Amniotic stem cell (primary cell): Measurements from ENCODE around the gene STRAP.

Experiments used
- DNase-seq: peaks from one replicate; lab custom pipeline; 2025; lab: John Stamatoyannopoulos, UW

The STRAP gene, protein sequence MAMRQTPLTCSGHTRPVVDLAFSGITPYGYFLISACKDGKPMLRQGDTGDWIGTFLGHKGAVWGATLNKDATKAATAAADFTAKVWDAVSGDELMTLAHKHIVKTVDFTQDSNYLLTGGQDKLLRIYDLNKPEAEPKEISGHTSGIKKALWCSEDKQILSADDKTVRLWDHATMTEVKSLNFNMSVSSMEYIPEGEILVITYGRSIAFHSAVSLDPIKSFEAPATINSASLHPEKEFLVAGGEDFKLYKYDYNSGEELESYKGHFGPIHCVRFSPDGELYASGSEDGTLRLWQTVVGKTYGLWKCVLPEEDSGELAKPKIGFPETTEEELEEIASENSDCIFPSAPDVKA

GRCh38 chr12:15882118-15882971 is at the start of gene STRAP:
TSS of gene STRAP (plus strand) at chr12:15882387. CDS start at chr12:15882708, 321 bp downstream.
- DNase-seq: peak; percentile 93

DNA sequence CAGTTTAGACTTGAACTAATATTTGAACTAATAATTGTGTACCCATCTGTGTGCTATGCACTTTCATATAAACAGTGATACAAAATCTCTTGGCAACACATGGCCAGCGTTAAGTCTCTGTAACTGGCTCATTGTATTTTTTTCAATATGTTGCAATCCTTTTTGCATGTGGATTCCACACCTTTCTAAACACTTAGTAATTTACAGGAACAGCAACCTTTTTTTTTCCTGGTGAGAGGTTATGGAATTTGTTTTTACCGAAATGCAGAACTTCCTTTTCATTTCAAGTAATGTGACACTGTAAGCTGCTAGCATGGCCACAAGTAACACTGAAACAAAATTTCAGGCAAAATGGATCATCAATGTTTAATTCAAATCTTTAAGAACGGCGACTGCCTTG is 47.6 kb upstream of the STRAP start:
- DNase-seq: no peak

DNA sequence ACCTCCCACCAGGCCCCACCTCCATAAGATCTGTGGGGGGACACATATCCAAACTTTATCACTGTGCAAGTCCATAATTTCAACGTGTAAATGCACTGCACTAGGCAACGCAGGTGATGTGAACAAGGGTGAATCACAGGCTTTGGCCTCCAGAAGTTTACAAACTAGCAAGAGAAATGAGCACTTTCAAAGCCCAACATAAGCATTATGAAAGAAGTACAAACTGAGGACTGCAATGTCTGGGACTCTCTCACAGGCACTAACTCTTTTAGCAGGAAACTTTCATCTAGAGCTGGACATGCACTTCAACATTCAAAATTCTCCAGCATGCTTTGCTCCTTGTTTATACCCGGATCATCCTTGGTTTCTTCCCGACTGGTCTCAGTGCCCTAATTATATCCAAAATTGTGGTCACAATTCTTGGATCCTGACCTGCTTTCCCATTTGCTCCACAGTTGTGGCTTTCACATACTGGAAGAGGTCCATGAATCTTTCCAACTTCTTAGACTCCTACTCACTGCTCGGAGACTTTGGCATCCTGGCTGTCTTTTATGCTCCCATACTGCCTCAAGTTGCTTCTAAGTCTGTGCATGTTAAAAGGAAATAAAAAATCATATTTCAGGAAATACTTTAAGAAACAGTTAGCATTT is 44.9 kb upstream of the STRAP start:
- DNase-seq: no peak

GRCh38 chr12:15839041-15839440 is 43.1 kb upstream of the STRAP start:
- no peak for DNase-seq

DNA sequence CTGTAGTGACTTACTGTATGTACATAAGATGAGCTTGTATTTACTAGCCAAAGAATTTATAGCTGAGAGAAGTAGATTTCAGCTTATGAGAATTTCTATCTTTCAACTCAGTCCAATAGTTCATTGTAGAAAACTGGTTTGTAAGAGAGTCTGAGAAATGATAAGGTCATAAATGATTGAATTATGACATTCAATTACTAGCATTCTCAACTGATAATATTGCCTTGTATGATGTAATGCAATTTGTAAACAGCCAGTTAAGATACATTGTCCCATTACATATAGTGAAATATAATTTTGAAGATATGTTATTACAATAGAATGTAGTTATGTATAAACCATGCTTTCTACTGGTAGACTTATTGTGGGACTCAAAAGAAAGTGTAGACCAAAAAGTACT is 42.5 kb upstream of the STRAP start:
- DNase-seq: no peak

DNA sequence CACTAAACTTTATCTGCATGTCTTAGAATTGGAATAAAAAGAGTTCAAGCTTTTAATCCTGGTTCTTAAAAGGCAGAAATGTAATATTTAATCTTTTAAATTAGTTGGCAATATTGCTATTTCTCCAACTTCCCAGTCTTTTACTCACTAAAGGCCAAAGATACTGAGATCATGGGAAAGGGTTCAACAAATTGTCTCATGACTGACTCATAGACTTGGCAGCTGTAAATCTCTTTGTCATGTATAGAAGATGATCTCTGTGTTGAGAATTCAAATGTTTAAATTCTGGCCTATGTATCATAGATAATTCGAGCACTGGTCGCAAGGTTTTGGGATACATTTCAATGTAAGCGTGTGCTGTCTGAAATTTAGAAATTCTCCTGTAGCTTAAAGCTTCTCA is 40.1 kb upstream of the STRAP start:
- DNase-seq: no peak

GRCh38 chr12:15846887-15847286 is 35.3 kb upstream of the STRAP start:
- DNase-seq: no peak

DNA sequence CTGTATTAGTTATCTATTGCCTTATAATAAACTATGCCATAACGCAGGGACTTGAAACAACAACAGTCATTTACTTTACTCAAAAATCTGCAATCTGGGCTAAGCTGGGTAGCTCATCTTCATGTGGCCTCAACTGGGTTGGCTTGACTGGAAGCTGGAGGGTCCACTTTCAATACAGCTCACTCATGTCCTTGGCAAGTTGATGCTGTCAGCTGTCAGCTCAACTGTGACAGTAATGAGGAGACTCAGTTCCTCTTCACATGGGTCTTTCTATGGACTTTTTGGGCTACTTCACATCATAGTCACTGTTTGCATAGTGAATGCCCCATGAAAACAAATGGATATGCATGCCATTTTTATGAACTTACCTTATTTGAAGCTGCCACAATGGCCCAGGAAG is 33.6 kb upstream of the STRAP start:
- DNase-seq: no peak

DNA sequence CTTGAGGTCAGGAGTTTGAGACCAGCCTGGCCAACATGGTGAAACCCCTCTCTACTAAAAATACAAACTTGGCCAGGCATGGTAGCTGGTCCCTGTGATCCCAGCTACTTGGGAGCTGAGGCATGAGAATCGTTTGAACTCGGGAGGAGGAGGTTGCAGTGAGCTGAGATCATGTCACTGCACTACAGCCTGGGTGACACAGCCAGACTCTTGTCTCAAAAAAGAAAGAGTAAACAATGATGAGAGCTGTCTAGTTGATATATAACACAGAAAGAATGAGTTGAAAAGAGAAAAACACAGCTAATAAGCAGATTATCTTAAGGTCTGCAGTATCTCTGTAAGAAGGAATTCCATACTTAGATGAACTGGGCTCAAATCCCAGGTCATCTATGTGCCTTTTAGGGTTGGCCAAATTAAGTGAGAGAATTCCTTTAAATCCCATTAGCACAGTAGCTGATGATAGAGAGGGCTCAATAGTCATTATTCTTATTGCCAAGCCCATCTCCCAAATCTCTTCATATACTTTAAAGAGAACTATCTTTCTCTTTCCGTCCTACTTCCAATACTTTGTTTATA is 31.1 kb upstream of the STRAP start:
- no peak for DNase-seq

DNA sequence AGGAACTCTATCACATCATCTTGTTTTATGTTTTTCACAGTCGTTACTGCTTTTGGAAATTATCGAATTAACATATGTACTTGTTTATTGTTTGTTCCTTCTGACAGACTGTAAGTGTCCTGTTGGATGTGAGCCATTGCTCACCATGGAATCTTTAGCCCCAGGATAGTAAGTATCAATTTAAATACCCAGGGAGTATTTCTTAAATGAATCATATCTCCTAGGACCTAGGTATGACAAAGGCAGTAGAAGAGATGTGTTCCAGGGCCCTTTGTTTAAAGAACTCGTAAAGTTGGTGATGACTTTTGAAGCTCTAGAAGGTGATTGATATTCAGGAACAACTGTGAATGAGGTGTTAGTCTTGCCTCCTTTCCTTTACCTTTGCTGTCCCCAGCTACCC is 30.3 kb upstream of the STRAP start:
- no peak for DNase-seq

DNA sequence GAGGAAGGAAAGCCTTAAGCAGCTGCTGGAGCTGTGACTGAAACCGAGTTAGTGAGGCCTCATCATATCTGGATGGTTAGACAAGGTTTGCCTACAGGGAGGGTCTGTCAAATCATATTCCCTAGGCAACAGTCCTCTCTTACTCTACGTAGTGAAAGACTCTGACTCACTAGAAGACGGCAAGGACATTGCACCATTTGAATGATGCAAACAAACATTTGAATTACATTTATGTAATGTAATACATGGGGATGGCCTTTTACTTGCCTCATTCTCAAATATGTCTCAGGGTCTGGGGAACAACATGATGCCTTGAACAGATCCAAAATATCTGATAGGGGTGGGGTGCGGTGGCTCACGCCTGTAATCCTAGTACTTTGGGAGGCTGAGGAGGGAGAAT is 29.8 kb upstream of the STRAP start:
- no peak for DNase-seq

DNA sequence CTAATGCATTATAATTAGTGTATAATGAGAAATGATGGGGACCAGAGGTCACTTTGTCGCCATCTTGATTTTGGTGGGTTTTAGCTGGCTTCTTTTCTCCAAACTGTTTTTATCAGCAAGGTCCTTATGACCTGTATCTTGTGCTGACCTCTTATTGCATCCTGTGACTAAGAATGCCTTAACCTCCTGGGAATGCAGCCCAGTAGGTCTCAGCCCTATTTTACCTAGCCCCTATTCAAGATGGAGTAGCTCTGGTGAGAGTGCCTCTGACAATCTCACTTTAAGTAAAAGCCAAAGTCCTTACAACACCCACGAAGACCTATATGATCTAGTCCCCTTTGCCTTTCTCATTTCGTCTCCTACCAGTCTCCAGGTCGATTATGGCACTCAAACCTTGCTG is 28.3 kb upstream of the STRAP start:
- no peak for DNase-seq

DNA sequence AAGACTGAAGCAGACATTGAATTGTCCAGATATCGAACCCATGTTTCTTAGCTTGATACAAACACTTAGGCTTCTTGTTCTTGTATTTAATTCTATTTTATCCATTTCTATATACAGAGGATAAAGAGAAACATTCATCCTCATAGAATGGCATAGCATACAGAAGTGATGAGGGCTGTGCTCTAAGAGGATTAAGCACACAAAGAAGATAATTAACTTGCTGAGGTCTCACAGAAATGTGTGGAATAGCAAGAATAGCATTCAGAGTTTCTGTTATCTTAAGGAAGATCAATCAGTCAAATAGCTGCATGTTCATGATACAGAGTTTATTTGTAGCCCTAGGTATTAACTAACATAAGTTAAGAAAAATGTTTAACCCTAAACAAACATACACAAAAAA is 27.3 kb upstream of the STRAP start:
- no peak for DNase-seq

- DNase-seq: no peak
Measured at GRCh38 chr12:15855646-15856045, 26.5 kb upstream of the STRAP start.

GRCh38 chr12:15856097-15856982 is 25.8 kb upstream of the STRAP start:
- no peak for DNase-seq

- no peak for DNase-seq
Measured at GRCh38 chr12:15858353-15858752, 23.8 kb upstream of the STRAP start.

- no peak for DNase-seq
Measured at GRCh38 chr12:15859116-15859515, 23.1 kb upstream of the STRAP start.

GRCh38 chr12:15861404-15861803 is 20.8 kb upstream of the STRAP start:
- no peak for DNase-seq

DNA sequence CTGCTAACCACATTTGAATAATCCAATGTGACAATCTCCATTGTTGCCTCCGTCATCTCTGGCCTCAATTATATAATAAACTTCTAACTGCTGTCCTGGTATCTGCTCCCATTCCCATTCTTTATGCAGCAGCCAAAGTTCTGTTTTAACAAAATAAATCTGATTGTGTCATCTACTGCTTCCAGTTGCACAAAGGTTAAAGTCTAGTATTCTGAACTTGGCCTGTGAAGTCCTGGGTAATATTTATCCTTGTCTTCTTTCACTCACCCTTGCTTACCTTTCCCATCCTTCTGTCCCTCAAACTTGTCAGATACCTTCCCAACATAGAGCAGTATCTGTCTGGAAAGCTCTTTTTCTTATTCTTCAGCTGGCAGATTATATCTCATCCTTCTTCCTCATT is 19.3 kb upstream of the STRAP start:
- no peak for DNase-seq

GRCh38 chr12:15863372-15863771 is 18.8 kb upstream of the STRAP start:
- DNase-seq: no peak

- no peak for DNase-seq
Measured at GRCh38 chr12:15863984-15864383, 18.2 kb upstream of the STRAP start.

DNA sequence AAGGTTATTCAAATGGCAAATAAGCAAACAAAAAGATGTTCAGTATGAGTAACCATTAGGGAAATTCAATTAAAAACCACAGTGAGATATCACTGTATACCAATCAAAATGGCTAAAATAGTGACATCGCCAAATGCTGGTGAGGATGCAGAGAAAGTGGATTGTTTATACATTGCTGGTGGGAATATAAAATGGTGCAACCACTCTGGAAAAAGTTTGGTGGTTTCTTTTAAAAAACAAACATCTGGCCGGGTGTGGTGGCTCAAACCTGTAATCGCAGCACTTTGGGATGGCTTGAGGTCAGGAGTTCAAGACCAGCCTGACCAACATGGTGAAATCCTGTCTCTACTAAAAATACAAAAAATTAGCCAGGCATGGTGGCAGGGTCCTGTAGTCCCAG is 14.0 kb upstream of the STRAP start:
- DNase-seq: no peak
